GM19372 (cell line): ENCODE data around the gene EDEM2.
"Not testable (repeated sequence)": the region's sequence is repeated elsewhere in the genome, so short reads cannot be mapped to it uniquely, and the experiment has no call there.

ENCODE experiments used
- ATAC-seq: cut with Tn5 transposase; IDR thresholded peaks from one replicate; pipeline ENCODE4 v1.9.1; 2021; ENCODE audit warnings: mild to moderate bottlenecking, low read depth, moderate library complexity; ENCODE audit not compliant: unreplicated experiment

The EDEM2 gene

DNA sequence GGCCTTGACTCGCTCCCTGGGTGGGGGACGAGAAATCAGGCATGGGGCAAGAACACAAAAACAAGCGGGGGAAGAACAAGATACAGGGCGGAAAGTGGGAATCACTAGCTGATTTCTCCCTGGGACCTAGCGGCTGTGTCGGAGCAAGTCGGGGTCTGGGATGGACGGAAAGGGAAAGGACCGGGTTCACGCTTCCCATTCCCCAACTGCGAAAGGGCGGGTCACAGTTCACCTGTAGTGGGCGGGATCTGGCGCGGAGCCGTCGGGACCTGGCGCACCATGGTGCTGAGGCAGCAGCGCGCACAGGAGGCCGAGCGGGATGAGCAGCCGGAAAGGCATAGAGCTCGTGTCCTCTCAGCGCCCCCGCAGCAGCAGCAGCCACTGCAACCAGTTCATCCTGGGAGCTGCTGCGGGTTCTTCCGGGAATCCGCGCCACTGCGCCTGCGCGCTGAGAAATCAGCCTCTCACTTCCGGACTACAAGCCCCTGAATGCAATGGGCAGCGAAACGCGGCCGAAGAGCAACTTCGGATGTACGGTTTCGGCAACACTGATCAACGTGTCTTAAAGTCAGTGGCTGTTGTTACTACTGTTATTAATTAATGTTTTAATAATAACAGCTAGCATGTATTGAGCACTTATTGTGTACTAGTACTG is at the start of gene EDEM2:
Gene EDEM2, minus strand, starts transcription at position 417 of the 655 bp plus-strand sequence. Its CDS starts 78 bp downstream, at position 339.
- ATAC-seq, result peak; percentile 78

DNA sequence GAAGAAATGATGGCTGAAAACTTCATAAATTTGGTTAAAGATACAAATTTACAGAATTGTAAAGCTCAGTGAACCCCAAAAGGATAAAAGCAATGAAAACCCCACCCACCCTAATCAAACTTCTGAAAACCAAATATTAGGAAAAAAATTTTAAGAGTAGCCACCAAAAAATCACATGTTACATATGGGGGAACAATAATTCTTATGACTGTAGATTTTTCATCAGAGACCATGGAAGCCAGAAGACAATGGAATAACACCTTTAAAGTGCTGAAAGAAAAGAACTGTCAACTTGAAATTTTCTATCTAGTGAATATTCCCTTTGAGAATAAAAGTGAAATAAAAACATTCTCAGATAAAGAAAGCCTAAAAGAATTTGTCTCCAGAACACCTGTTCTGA is 49.2 kb upstream of the EDEM2 start:
- ATAC-seq, result no peak

DNA sequence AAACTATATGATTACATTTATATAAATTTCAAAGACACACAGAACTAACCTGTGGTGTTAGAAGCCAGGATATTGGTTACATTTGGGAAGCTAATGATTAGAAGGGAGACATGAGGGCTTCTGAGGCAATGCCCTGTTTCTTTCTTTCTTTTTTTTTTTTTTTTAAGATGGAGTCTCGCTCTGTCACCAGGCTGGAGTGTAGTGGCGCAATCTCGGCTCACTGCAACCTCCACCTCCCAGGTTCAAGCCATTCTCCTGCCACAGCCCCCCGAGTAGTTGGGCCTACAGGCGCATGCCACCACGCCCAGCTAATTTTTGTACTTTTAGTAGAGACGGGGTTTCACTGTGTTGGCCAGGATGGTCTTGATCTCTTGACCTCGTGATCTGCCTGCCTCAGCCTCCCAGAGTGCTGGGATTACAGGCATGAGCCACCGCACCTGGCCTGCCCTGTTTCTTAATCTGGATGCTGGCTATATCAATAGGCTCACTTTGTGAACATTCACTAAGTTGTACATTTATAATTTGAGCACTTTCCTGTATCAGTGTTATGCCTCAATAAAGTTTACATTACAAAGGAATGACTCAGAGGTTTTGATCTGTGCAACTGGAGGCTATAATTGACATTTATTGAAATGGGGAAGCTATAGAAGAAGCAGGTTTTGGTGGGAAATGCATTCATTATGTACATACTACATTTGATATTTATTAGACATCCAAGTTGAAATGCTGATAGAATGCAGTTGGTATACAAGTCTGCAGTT is 46.1 kb upstream of the EDEM2 start:
- ATAC-seq, result not testable (repeated sequence)

- no peak for ATAC-seq
Measured at GRCh38 chr20:35192118-35192872, 45.2 kb upstream of the EDEM2 start.

DNA sequence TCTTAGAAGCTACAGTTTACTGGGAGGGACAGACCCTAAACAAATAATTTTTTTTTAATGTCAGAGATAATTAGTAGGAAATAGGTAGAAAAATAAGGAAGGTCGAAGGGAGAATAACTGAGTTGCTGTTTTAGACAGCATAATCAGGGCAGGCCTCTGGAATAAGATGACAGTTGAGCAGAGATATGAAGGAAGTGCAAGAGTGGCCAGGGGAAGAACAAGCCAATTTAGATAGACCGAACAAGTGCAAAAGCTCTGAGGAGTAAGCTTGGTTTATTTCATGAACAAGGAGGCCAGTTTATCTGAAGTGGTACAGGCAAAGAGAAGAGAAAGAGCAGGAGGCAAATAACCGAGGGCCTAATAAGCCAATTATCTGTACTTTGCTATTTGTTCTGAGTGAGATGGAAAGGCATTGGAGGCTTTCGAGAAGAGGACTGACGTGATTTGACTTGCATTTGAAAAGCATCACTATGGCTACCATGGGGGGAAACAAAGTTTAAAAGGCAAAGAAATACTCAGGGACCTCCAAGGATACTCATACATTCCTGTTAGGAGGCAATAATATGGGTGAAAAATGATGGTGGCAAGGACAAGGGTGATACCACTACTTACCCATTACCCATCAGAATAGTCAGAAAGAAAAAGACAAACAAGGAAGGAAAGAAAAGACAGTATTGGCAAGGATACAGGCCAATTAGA is 44.4 kb upstream of the EDEM2 start:
- ATAC-seq, result no peak

DNA sequence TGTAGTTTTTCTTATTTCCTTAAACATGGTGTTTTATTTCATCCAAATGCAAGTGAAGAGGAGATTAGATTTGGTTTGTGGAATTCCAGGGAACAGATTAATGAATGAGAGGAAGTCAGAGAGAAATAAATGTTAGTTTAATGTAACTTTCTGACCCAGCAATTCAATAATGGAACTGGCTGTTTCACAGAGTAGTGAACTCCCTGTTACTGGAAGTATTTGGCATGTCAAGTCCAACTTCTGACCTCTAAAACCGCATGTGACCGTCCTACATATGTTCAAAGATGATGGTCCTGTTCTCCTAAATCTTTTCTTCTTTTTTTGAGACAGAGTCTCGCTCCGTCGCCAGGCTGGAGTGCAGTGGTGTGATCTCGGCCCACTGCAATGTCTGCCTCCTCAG is 43.4 kb upstream of the EDEM2 start:
- no peak for ATAC-seq

- not testable (repeated sequence) for ATAC-seq
Measured at GRCh38 chr20:35189223-35189622, 42.1 kb upstream of the EDEM2 start.

- no peak for ATAC-seq
Measured at GRCh38 chr20:35187584-35188190, 40.6 kb upstream of the EDEM2 start.

GRCh38 chr20:35186691-35187289 is 39.7 kb upstream of the EDEM2 start:
- ATAC-seq, result not testable (repeated sequence)

GRCh38 chr20:35181731-35182130 is 34.6 kb upstream of the EDEM2 start:
- ATAC-seq, result no peak

DNA sequence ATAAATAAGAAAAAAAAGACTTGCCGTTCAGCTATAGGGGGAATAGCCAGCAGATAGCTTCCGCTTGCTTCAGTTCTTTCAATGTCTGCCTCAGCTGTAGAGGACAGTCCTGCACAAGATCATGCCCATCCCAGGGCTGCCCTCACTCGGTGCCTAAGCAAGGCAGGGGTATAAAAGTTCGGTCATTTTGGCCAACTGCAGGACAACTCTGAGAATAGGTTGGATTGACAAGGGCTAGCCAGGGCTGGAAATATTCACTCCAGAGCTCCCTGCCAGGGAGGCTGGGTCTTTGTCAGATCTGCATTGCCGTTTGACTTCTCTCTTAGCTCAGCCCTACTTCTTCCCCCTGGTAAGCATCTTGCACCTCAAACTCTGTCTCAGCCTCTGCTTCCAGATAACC is 33.1 kb upstream of the EDEM2 start:
- ATAC-seq, result no peak

DNA sequence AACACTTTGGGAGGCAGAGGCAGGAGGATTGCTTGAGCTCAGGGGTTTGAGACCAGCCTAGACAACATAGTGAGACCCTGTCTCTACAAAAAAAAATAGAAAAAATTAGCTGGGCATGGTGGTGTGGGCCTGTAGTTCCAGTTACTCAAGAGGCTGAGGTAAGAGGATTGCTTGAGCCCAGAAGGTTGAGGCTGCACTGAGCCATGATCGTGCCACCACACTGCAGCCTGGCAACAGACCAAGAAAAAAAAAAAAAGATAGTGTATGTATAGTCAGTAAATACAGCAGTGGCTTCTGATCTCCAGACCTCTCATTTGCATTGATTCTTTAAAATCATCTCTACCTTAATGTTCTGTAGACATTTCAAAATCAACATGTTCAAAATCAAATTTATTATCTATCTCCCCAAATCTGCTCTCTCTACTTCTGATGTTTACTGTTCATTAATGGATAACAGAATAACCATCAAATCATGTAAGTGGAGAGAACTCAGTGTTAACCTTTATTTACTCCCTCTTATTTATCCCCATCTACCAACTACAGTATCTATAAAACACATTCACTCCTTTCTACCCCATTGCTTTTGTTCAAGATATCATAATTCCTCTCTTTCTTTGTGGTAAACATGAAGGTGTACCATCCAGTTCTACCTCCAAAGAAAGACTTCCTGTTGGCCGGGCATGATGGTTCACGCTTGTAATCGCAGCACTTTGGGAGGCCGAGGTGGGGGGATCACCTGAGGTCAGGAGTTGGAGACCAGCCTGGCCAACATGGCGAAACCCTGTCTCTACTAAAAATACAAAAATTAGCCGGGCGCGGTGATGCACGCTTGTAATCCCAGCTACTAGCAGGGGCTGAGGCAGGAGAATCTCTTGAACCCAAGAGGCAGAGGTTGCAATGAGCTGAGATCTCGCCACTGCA is 32.4 kb upstream of the EDEM2 start:
- ATAC-seq, result no peak

DNA sequence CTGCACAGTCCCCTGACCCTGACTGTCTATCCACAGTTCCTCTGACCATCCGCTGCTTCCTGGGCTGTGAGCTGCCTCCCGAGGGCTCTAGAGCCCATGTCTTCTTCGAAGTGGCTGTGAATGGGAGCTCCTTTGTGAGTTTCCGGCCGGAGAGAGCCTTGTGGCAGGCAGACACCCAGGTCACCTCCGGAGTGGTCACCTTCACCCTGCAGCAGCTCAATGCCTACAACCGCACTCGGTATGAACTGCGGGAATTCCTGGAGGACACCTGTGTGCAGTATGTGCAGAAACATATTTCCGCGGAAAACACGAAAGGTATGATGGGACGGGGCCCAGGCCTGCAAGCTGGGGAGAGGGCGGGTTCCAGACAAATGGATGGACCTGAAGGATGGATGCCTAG is 29.0 kb upstream of the EDEM2 start:
- ATAC-seq, result no peak

- ATAC-seq, result no peak
Measured at GRCh38 chr20:35174458-35175216, 27.5 kb upstream of the EDEM2 start.

DNA sequence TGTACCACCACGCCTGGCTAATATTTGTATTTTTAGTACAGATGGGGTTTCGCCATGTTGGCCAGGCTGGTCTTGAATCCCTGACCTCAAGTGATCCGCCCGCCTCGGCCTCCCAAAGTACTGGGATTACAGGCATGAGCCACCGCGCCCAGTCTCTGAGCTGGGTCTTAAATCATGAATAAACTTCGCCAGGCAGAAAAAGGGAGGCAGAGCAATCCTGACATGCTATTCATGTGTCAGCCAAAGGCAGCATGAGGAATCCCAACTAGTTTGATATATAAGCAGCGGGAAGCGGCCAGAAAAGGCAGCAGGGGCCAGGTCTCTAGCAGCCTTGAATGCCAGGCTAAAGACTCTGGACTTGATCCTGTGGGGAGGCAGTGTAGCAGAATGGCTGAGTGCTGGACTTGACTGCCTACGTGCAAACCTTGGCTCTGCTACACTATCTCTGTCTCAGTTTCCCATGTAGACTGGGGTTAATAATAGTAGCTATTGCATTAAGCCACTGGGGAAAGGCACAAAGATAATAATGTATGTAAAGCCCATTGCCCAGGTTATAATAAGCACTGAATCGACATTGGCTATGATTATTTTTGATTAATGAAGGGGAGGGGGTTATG is 26.5 kb upstream of the EDEM2 start:
- ATAC-seq, result no peak

DNA sequence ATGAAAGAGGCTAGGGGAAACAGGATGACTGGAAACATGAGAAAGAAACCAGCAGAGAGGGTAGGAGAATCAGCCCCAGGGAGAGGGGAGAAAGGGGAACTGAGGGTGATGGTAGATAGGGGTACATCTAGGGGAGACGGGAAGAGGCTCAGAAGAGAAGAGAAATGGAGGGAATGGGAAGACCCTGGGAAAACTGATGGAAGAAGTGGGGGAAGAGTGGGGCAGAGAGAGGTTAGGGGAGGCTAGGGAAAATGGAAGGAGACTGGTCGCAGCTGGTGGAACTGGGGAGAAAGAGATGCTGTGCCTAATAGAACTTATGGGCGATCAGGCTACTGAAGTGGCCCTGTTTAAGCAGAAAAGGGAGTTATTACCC is 25.3 kb upstream of the EDEM2 start:
- ATAC-seq, result no peak

DNA sequence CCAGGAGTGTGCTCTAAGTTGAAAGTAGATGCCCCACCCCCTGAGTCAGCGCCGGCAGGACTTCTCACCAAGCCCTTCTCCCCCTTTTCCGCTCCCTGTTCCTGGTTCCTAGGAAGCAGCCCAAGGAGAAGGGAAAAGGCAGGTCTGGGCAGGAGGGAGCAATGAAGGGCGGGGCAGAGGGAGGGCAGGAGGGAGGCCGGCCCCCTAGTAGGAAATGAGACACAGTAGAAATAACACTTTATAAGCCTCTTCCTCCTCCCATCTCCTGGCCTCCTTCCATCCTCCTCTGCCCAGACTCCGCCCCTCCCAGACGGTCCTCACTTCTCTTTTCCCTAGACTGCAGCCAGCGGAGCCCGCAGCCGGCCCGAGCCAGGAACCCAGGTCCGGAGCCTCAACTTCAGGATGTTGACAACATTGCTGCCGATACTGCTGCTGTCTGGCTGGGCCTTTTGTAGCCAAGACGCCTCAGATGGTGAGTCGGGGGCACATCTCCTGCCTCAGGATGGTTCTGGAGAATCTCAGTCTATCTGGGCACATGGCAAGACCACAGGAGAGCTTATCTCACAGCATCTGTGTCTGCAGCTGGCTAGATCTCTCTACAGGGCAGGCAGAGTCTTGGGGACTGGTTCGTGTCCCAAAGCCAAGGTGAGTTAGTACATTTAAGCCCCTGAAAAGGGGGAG is 24.8 kb upstream of the EDEM2 start, which contains the start of gene PROCR:
Gene PROCR, plus strand, starts transcription at position 320 of the 681 bp plus-strand sequence. Its CDS starts 83 bp downstream, at position 403.
- ATAC-seq, result no peak
